Loucy (cell line): ENCODE measurements around the gene COL9A1.

ENCODE experiments used
- EZH2phosphoT487 ChIP-seq: fragments of 200-600 bp; IDR thresholded peaks from 2 replicates; pipeline ENCODE4 v1.6.1; 2018; ENCODE audit warnings: antibody characterized with exemption, mild to moderate bottlenecking, moderate library complexity, borderline replicate concordance
- TF ChIP-seq, protein P1 (sequence below): fragments of 200-600 bp; sonication (generic); conservative IDR thresholded peaks from 2 replicates; pipeline ENCODE4 v1.5.1; 2014; ENCODE audit warnings: mild to moderate bottlenecking, antibody characterized with exemption, low read length

DNA sequence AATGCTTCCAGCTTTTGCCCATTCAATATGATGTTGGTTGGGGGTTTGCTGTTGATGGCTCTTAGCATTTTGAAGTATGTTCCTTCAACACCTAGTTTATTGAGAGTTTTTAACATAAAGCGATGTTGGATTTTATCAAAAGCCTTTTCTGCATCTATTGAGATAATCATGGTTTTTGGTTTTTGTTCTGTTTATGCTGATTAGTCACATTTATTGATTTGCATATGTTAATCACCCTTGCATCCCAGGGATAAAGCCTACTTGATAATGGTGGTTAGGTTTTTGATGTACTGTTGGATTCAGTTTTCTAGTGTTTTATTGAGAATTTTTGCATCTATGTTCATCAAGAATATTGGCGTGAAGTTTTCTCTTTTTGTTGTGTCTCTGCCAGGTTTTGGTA lies 40.4 kb upstream of the COL9A1 start:
- TF ChIP-seq, protein P1, sequence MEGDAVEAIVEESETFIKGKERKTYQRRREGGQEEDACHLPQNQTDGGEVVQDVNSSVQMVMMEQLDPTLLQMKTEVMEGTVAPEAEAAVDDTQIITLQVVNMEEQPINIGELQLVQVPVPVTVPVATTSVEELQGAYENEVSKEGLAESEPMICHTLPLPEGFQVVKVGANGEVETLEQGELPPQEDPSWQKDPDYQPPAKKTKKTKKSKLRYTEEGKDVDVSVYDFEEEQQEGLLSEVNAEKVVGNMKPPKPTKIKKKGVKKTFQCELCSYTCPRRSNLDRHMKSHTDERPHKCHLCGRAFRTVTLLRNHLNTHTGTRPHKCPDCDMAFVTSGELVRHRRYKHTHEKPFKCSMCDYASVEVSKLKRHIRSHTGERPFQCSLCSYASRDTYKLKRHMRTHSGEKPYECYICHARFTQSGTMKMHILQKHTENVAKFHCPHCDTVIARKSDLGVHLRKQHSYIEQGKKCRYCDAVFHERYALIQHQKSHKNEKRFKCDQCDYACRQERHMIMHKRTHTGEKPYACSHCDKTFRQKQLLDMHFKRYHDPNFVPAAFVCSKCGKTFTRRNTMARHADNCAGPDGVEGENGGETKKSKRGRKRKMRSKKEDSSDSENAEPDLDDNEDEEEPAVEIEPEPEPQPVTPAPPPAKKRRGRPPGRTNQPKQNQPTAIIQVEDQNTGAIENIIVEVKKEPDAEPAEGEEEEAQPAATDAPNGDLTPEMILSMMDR = no peak
- no peak for TF ChIP-seq EZH2phosphoT487
